ENCODE measurements around the gene OSBPL8.

DNA sequence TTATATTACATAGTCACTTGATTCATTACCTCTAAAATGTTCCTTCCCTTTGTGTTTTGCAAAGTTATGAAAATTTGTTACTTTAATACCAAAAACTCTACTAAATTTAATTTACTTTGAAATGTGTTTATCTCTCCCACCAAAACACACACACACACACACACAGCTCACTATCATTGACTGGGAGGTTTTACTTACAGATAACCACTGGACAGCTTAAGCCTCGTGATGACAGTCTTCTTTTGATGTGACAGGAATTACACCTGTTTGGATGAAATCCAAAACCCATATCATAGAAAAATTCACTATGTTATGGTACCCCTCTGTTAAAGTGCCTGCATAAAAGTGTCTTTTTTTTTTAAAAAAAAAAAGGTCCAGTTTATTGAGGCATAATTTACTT is 227.0 kb downstream of the OSBPL8 start:
- TF ChIP-seq, protein P1, sequence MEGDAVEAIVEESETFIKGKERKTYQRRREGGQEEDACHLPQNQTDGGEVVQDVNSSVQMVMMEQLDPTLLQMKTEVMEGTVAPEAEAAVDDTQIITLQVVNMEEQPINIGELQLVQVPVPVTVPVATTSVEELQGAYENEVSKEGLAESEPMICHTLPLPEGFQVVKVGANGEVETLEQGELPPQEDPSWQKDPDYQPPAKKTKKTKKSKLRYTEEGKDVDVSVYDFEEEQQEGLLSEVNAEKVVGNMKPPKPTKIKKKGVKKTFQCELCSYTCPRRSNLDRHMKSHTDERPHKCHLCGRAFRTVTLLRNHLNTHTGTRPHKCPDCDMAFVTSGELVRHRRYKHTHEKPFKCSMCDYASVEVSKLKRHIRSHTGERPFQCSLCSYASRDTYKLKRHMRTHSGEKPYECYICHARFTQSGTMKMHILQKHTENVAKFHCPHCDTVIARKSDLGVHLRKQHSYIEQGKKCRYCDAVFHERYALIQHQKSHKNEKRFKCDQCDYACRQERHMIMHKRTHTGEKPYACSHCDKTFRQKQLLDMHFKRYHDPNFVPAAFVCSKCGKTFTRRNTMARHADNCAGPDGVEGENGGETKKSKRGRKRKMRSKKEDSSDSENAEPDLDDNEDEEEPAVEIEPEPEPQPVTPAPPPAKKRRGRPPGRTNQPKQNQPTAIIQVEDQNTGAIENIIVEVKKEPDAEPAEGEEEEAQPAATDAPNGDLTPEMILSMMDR (IDR thresholded peaks at IDR 0.05) = no peak
- no peak for TF ChIP-seq POLR2A (IDR thresholded peaks at IDR 0.05)
